MM.1S (cell line): Measurements from ENCODE around the gene RNF32.

ENCODE experiments used
- DNase-seq: peaks from one replicate; pipeline ENCODE4 v3.0.0-alpha.2; 2015
- H2AFZ ChIP-seq: fragments of 300-600 bp; sonication (generic); 2 replicates; pipeline ENCODE4 v1.6.0; 2016; ENCODE audit warnings: antibody characterized with exemption, low read length
- H3F3A ChIP-seq: fragments of 300-600 bp; sonication (generic); 2 replicates; pipeline ENCODE4 v1.6.1; 2016; ENCODE audit warnings: mild to moderate bottlenecking, antibody characterized with exemption, low read length, moderate library complexity, mixed read lengths; ENCODE audit not compliant: insufficient read depth
- H3K27ac ChIP-seq: fragments of 300-600 bp; sonication (generic); 2 replicates; pipeline ENCODE4 v1.5.1; 2016; ENCODE audit warnings: mild to moderate bottlenecking, low read length
- H3K27me3 ChIP-seq: fragments of 300-600 bp; sonication (generic); replicated peaks from 2 replicates; pipeline ENCODE4 v1.6.0; 2016; ENCODE audit warnings: low read length; ENCODE audit not compliant: insufficient read depth
- H3K36me3 ChIP-seq: fragments of 300-600 bp; sonication (generic); replicated peaks from 2 replicates; pipeline ENCODE4 v1.6.1; 2016; ENCODE audit warnings: mild to moderate bottlenecking, low read length, mixed read lengths; ENCODE audit not compliant: insufficient read depth
- H3K4me1 ChIP-seq: fragments of 300-600 bp; sonication (generic); 2 replicates; pipeline ENCODE4 v1.6.1; 2016; ENCODE audit warnings: low read length, mixed read lengths
- H3K4me2 ChIP-seq: fragments of 300-600 bp; sonication (generic); 2 replicates; pipeline ENCODE4 v1.6.0; 2016; ENCODE audit warnings: low read depth, low read length
- H3K4me3 ChIP-seq: fragments of 300-600 bp; sonication (generic); 2 replicates; pipeline ENCODE4 v1.5.1; 2016; ENCODE audit warnings: low read length, mixed read lengths
- H3K79me2 ChIP-seq: fragments of 300-600 bp; sonication (generic); 2 replicates; pipeline ENCODE4 v1.6.1; 2016; ENCODE audit warnings: mixed run types, low read length, mixed read lengths
- H3K9ac ChIP-seq: fragments of 300-600 bp; sonication (generic); 2 replicates; pipeline ENCODE4 v1.6.1; 2016; ENCODE audit warnings: low read length, mixed read lengths
- H3K9me2 ChIP-seq: fragments of 300-600 bp; sonication (generic); replicated peaks from 2 replicates; pipeline ENCODE4 v1.6.1; 2016; ENCODE audit warnings: mild to moderate bottlenecking, low read length, mixed read lengths; ENCODE audit not compliant: insufficient read depth
- H3K9me3 ChIP-seq: fragments of 300-600 bp; sonication (generic); replicated peaks from 2 replicates; pipeline ENCODE4 v1.6.1; 2016; ENCODE audit warnings: mild to moderate bottlenecking, low read length, mixed read lengths; ENCODE audit not compliant: insufficient read depth
- H4K20me1 ChIP-seq: fragments of 300-600 bp; sonication (generic); 2 replicates; pipeline ENCODE4 v1.6.1; 2016; ENCODE audit warnings: mild to moderate bottlenecking, low read length, moderate library complexity, mixed read lengths; ENCODE audit not compliant: insufficient read depth
- CTCF ChIP-seq: fragments of 300-600 bp; sonication (generic); IDR thresholded peaks from 2 replicates; pipeline ENCODE4 v1.5.1; 2016; ENCODE audit warnings: antibody characterized with exemption, low read length, mixed read lengths
- EZH2 ChIP-seq: fragments of 300-600 bp; sonication (generic); optimal IDR thresholded peaks from 2 replicates; pipeline ENCODE3; 2017; ENCODE audit warnings: low read depth, mild to moderate bottlenecking, antibody characterized with exemption, low read length, mixed read lengths
- EZH2phosphoT487 ChIP-seq: fragments of 300-600 bp; sonication (generic); IDR thresholded peaks from 2 replicates; pipeline ENCODE4 v1.6.1; 2018; ENCODE audit warnings: antibody characterized with exemption, low read length

RNF32 gene

GRCh38 chr7:156684661-156685060 lies 44.1 kb downstream of the RNF32 start:
- H3K4me1 ChIP-seq = no peaks in the 10 kb centered on the region
- no peaks in the 10 kb centered on the region for H3K9me3 ChIP-seq
- H2AFZ ChIP-seq = no peak overlapping the region
- H4K20me1 ChIP-seq = no peaks in the 10 kb centered on the region
- no peaks in the 10 kb centered on the region for H3K79me2 ChIP-seq
- H3F3A ChIP-seq = no peaks in the 10 kb centered on the region; the same call in 1 of the 2 replicates
- no peak overlapping the region for H3K4me3 ChIP-seq
- H3K27ac ChIP-seq = no peak overlapping the region
- no peak overlapping the region for H3K4me2 ChIP-seq
- TF ChIP-seq CTCF (no peak), EZH2 (no peak), EZH2phosphoT487 (no peak)
- H3K27me3 ChIP-seq = no peaks in the 10 kb centered on the region
- no peaks in the 10 kb centered on the region for H3K36me3 ChIP-seq
- no peaks in the 10 kb centered on the region for H3K9me2 ChIP-seq
- no peak for DNase-seq
- H3K9ac ChIP-seq = no peak overlapping the region

GRCh38 chr7:156691764-156692163 lies 51.2 kb downstream of the RNF32 start:
- Histone ChIP-seq H3K4me2 (no peak overlapping the region), H3K36me3 (no peaks in the 10 kb centered on the region), H3K4me1 (no peaks in the 10 kb centered on the region), H2AFZ (no peak overlapping the region), H3K9me2 (no peaks in the 10 kb centered on the region), H3K4me3 (no peak overlapping the region), H3K79me2 (no peaks in the 10 kb centered on the region), H3K27ac (no peak overlapping the region), H3F3A (no peaks in the 10 kb centered on the region), H3K9me3 (no peaks in the 10 kb centered on the region), H3K27me3 (no peaks in the 10 kb centered on the region), H3K9ac (no peak overlapping the region), H4K20me1 (no peaks in the 10 kb centered on the region)
- no peak for DNase-seq
- TF ChIP-seq EZH2 (no peak), EZH2phosphoT487 (no peak), CTCF (no peak)

- Histone ChIP-seq H3K36me3 (no peaks in the 10 kb centered on the region), H3K9me3 (no peaks in the 10 kb centered on the region), H3K9ac (no peak overlapping the region), H3K4me3 (no peak overlapping the region), H3K4me2 (no peak overlapping the region), H2AFZ (no peak overlapping the region), H3K9me2 (no peaks in the 10 kb centered on the region), H3K79me2 (no peaks in the 10 kb centered on the region), H4K20me1 (no peaks in the 10 kb centered on the region), H3K27ac (no peak overlapping the region), H3K27me3 (no peaks in the 10 kb centered on the region), H3K4me1 (no peaks in the 10 kb centered on the region), H3F3A (no peaks in the 10 kb centered on the region)
- no peak for TF ChIP-seq EZH2phosphoT487
- TF ChIP-seq CTCF = no peak
- no peak for TF ChIP-seq EZH2
- DNase-seq = no peak
Observed at GRCh38 chr7:156692849-156693248, 52.3 kb downstream of the RNF32 start.
